ENCODE results near the gene PMPCA.

GRCh38 chr9:136380381-136380780, 30.1 kb upstream of the PMPCA start:
- no peak for TF ChIP-seq EGR1 (IDR thresholded peaks at IDR 0.05)
- TF ChIP-seq, protein P1, sequence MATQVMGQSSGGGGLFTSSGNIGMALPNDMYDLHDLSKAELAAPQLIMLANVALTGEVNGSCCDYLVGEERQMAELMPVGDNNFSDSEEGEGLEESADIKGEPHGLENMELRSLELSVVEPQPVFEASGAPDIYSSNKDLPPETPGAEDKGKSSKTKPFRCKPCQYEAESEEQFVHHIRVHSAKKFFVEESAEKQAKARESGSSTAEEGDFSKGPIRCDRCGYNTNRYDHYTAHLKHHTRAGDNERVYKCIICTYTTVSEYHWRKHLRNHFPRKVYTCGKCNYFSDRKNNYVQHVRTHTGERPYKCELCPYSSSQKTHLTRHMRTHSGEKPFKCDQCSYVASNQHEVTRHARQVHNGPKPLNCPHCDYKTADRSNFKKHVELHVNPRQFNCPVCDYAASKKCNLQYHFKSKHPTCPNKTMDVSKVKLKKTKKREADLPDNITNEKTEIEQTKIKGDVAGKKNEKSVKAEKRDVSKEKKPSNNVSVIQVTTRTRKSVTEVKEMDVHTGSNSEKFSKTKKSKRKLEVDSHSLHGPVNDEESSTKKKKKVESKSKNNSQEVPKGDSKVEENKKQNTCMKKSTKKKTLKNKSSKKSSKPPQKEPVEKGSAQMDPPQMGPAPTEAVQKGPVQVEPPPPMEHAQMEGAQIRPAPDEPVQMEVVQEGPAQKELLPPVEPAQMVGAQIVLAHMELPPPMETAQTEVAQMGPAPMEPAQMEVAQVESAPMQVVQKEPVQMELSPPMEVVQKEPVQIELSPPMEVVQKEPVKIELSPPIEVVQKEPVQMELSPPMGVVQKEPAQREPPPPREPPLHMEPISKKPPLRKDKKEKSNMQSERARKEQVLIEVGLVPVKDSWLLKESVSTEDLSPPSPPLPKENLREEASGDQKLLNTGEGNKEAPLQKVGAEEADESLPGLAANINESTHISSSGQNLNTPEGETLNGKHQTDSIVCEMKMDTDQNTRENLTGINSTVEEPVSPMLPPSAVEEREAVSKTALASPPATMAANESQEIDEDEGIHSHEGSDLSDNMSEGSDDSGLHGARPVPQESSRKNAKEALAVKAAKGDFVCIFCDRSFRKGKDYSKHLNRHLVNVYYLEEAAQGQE (IDR thresholded peaks at IDR 0.05; ENCODE audit: low read depth): no peak
- no peak for TF ChIP-seq TAF1 (IDR thresholded peaks at IDR 0.05; ENCODE audit: low read depth)
- TF ChIP-seq RAD21 (IDR thresholded peaks at IDR 0.05; ENCODE audit: low read depth): no peak
- TF ChIP-seq YY1 (IDR thresholded peaks at IDR 0.05; ENCODE audit: low read depth): no peak
- TF ChIP-seq TCF12 (IDR thresholded peaks at IDR 0.05; ENCODE audit: low read depth): no peak
- no peak for TF ChIP-seq EP300 (IDR thresholded peaks at IDR 0.05; ENCODE audit: borderline replicate concordance)
- TF ChIP-seq, protein P2, sequence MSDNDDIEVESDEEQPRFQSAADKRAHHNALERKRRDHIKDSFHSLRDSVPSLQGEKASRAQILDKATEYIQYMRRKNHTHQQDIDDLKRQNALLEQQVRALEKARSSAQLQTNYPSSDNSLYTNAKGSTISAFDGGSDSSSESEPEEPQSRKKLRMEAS (IDR thresholded peaks at IDR 0.05): no peak
- no peak for TF ChIP-seq NFIC (IDR thresholded peaks at IDR 0.05)
- no peak for TF ChIP-seq CEBPB (IDR thresholded peaks at IDR 0.05)
- TF ChIP-seq ZBTB7A (IDR thresholded peaks at IDR 0.05; ENCODE audit: low read depth): no peak
- TF ChIP-seq FOXM1 (IDR thresholded peaks at IDR 0.05; ENCODE audit: borderline replicate concordance, low read depth): no peak

All from Ishikawa (cell line).